CD4-positive, alpha-beta T cell (primary cell): ENCODE results near the gene BARHL2. TPM values are rescaled to one million over a fixed set of nuclear protein-coding genes. Genes with fewer than 3 reads are reported as not detected.

Experiments used
- ATAC-seq: fragments of 200-7000 bp; cut with Tn5 transposase; one replicate; pipeline ENCODE4 v1.10.0; 2022; ENCODE audit warnings: mild to moderate bottlenecking; ENCODE audit not compliant: poor library complexity
- CTCF ChIA-PET: fragments of 350-600 bp; sonication (Branson Sonifier 250); formaldehyde crosslinking; loops from one replicate; lab custom pipeline; 2021; ENCODE audit warnings: antibody characterized with exemption, inconsistent platforms; lab: Charles Lee
- POLR2A ChIA-PET: fragments of 350-600 bp; sonication (Branson Sonifier 250); formaldehyde crosslinking; loops from one replicate; lab custom pipeline; 2021; ENCODE audit warnings: antibody characterized with exemption, inconsistent platforms; lab: Charles Lee
- DNase-seq, 14 experiments: peaks; one replicate each; pipeline ENCODE4 v3.0.0-alpha.2; 2013 to 2020; ENCODE audit warnings: mixed read lengths in 2 of 14
- H3K27ac ChIP-seq, 2 donors: one replicate each; pipeline versions ENCODE4 v1.5.1 to v1.7.0; 2013; ENCODE audit warnings: low read length in 2 of 2, low read depth in 1 of 2, mild to moderate bottlenecking in 1 of 2
- H3K27me3 ChIP-seq, 2 experiments: 1 replicate in 1 of 2; 2 replicates in 1 of 2; pipeline versions ENCODE4 v1.6.1 to v1.7.0; 2013; ENCODE audit warnings: low read length in 2 of 2, control low read depth in 1 of 2, mild to moderate bottlenecking in 1 of 2, moderate library complexity in 1 of 2; ENCODE audit not compliant: insufficient read depth in 2 of 2, control insufficient read depth in 1 of 2
- H3K36me3 ChIP-seq: one replicate; pipeline ENCODE4 v1.6.1; 2013; ENCODE audit warnings: low read length, control low read depth; ENCODE audit not compliant: insufficient read depth
- H3K4me1 ChIP-seq: one replicate; pipeline ENCODE4 v1.6.1; 2013; ENCODE audit warnings: low read length, control low read depth; ENCODE audit not compliant: insufficient read depth
- H3K4me3 ChIP-seq: one replicate; pipeline ENCODE4 v1.5.1; 2013; ENCODE audit warnings: mild to moderate bottlenecking, low read length, moderate library complexity
- H3K9me3 ChIP-seq, 2 experiments: 1 replicate in 1 of 2; 2 replicates in 1 of 2; pipeline versions ENCODE4 v1.6.1 to v1.7.0; 2013; ENCODE audit warnings: low read length in 2 of 2, mild to moderate bottlenecking in 2 of 2, control low read depth in 1 of 2, moderate library complexity in 1 of 2; ENCODE audit not compliant: control insufficient read depth in 1 of 2, insufficient read depth in 1 of 2
- H3K27ac Mint-ChIP-seq: one replicate; pipeline ENCODE4 v1.8.0; 2020; ENCODE audit warnings: mixed read lengths
- H3K27me3 Mint-ChIP-seq: one replicate; pipeline ENCODE4 v1.8.0; 2021; ENCODE audit warnings: mixed read lengths
- H3K36me3 Mint-ChIP-seq: one replicate; pipeline ENCODE4 v1.8.0; 2021; ENCODE audit warnings: low read depth, mixed read lengths
- H3K4me1 Mint-ChIP-seq: one replicate; pipeline ENCODE4 v1.8.0; 2021; ENCODE audit warnings: low read depth, mixed read lengths
- H3K4me3 Mint-ChIP-seq: one replicate; pipeline ENCODE4 v1.8.0; 2020; ENCODE audit warnings: mild to moderate bottlenecking, mixed read lengths
- H3K9me3 Mint-ChIP-seq: one replicate; pipeline ENCODE4 v1.8.0; 2020; ENCODE audit warnings: mixed read lengths
- intact Hi-C, 2 experiments: fragments of 100-400 bp; cut with DNase I in 1 of 2; cut with micrococcal nuclease in 1 of 2; formaldehyde crosslinking; loops; one replicate each; pipeline versions ENCODE4 v1.15.1 to v1.9.0; 2023 to 2025; cut with DNase I, micrococcal nuclease
- total RNA-seq, 174 experiments: library from RNA in 2 of 174; stranded (reverse) in 2 of 174; gene quantifications; one replicate each; pipeline ENCODE4 v1.2.3 and lab custom pipeline; 2021 to 2026
- TF ChIP-seq, protein P1 (sequence below): fragments of 200-600 bp; IDR thresholded peaks from one replicate; pipeline ENCODE4 v1.8.0; 2022; ENCODE audit warnings: antibody characterized with exemption, mild to moderate bottlenecking

BARHL2 gene
- total RNA-seq, 2 experiments from 2014 or later: not detected

DNA sequence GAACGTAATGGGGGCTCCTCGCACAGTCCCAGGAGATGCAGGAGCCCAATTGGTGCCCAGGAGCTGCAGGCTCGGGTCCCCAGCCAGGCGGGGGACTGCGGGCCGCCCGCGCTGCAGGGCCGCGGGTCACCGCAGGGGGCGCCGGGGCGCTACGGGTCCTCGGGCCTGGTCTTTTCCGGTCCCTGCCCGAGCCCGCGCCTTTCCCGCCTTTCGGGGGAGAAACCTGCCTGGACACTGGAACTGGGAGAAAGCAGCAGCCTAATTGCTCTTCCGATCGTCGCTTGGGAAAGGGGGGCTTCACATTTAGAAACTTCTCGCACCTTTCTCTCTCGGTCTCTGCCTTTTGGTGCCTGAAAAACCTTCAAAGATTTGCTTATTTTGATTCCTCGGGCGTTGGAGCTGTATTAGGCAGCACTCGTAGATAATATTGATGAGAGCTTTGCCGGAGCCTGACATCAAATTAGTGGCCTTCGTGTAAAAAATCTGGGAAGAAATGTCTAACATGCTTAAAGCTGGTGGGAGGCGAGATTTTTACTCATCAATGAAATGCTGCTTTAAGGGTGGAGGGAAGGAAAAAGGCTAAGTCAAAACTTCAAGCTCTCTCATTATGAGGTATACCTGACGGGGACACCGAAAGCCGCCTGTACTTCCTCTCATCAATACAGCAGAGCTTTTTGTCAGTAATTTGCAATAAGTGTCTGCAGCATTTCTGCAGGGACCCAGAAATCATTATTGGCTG, 12.6 kb upstream of the BARHL2 start:
- H3K36me3 Mint-ChIP-seq: no peaks in the 10 kb centered on the region
- Histone ChIP-seq H3K4me1 (peaks cover 53% of the 10 kb centered on the region), H3K36me3 (no peaks in the 10 kb centered on the region), H3K4me3 (peak overlapping the region; percentile 22), H3K27ac (no peak overlapping the region), H3K27me3 (peaks cover 70 to 100% of the 10 kb centered on the region in 2 experiments), H3K9me3 (peaks cover 9 to 43% of the 10 kb centered on the region in 2 experiments)
- no peak overlapping the region for H3K27ac Mint-ChIP-seq
- H3K9me3 Mint-ChIP-seq: peaks cover 8% of the 10 kb centered on the region
- intact Hi-C loops: loop anchor here (2.0 to 10.0 kb wide), 4 partner anchors 19 to 235 kb away; no protein-coding TSS in a partner anchor
- POLR2A ChIA-PET: interaction anchor here (0.8 to 1.2 kb wide), 4 partner anchors 8 to 1588 kb away, joined by 3 to 4 read pairs (median 3); no protein-coding TSS in a partner anchor
- TF ChIP-seq, protein P1, sequence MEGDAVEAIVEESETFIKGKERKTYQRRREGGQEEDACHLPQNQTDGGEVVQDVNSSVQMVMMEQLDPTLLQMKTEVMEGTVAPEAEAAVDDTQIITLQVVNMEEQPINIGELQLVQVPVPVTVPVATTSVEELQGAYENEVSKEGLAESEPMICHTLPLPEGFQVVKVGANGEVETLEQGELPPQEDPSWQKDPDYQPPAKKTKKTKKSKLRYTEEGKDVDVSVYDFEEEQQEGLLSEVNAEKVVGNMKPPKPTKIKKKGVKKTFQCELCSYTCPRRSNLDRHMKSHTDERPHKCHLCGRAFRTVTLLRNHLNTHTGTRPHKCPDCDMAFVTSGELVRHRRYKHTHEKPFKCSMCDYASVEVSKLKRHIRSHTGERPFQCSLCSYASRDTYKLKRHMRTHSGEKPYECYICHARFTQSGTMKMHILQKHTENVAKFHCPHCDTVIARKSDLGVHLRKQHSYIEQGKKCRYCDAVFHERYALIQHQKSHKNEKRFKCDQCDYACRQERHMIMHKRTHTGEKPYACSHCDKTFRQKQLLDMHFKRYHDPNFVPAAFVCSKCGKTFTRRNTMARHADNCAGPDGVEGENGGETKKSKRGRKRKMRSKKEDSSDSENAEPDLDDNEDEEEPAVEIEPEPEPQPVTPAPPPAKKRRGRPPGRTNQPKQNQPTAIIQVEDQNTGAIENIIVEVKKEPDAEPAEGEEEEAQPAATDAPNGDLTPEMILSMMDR: peak; percentile 34
- H3K4me3 Mint-ChIP-seq: peak overlapping the region; percentile 64
- H3K4me1 Mint-ChIP-seq: peaks cover 52% of the 10 kb centered on the region
- peaks cover 99% of the 10 kb centered on the region for H3K27me3 Mint-ChIP-seq
- DNase-seq: no peak
- ATAC-seq: no peak
- CTCF ChIA-PET: no interaction called here

DNA sequence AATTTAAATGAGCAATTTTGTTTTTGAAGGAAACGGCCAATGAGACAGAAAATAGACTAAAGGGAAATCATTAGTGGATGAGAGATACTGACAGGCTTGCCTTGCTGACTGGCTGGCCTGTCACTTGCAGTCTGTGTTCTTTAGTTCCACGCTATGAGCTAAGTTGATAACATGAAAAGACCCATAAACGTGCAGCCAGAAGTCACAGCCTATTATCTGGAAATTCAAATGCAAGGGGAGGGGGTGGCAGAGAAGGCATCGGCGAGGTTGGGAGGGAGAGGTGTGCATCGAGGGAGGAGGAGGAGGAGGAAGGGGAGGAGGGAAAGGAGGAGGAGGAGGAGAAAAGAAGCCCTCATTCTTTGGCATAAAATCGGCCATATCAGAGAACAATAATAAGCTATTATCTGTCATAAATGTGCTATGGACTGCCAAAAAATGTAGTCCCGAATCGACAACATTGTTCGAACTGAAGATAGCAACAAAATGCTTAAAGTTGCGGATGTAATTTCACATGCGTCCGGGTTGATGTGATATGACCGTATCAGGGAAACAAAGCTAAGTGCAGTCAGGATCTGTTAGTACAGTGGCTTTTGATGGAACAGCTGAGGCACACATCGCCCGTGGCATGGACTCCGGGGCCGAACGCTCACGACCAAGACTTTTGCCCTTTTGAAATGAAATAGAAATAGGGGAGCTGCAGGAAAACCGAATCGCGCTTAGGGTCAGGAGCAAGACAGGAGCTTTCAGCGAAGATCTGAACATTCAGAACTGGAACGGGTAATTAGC, 11.6 kb upstream of the BARHL2 start:
- Mint-ChIP-seq H3K4me1 (peaks cover 58% of the 10 kb centered on the region), H3K9me3 (peaks cover 8% of the 10 kb centered on the region), H3K36me3 (no peaks in the 10 kb centered on the region), H3K4me3 (peak overlapping the region; percentile 50), H3K27me3 (peaks cover 99% of the 10 kb centered on the region), H3K27ac (no peak overlapping the region)
- intact Hi-C loops: loop anchor here (5.0 to 10.0 kb wide), 3 partner anchors 106 to 236 kb away; no protein-coding TSS in a partner anchor
- Histone ChIP-seq H3K27ac (no peak overlapping the region), H3K4me3 (no peak overlapping the region), H3K36me3 (no peaks in the 10 kb centered on the region), H3K4me1 (peaks cover 63% of the 10 kb centered on the region), H3K9me3 (peaks cover 9 to 52% of the 10 kb centered on the region in 2 experiments), H3K27me3 (peaks cover 80 to 100% of the 10 kb centered on the region in 2 experiments)
- DNase-seq: no peak
- CTCF ChIA-PET: no interaction called here
- POLR2A ChIA-PET: interaction anchor here (0.5 to 1.2 kb wide), 3 partner anchors 12 to 151 kb away, joined by 3 read pairs; no protein-coding TSS in a partner anchor
- ATAC-seq: no peak
- TF ChIP-seq, protein P1: no peak

DNA sequence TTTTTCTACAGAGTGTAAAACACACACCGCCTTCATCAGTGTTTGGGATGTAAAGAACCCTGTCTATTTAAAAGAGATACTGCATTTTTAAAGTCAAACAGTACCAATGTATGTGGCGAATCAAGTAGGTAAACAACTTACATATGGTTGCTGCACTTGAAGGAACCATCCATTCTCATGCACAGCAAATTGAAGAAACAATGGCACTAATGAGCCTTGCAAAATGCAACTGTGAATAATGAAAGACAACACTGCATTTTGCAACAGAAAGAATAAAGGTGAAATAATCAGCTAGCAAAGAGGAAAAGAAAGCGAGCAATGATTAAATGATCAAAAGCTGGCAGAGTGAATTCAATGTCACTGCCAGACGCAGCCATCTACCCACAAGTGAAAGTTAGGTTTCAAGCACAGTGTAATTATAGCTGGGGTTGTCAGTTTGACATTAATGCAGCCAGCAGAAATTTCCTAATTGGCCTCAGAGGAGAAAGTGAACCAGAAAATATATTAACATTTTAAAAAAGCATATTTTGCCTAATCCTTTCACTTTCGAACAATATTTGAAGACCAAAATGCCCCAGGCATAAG, 10.9 kb upstream of the BARHL2 start:
- peaks cover 64% of the 10 kb centered on the region for H3K4me1 Mint-ChIP-seq
- no peak for DNase-seq
- Histone ChIP-seq H3K27me3 (peaks cover 87 to 100% of the 10 kb centered on the region in 2 experiments), H3K36me3 (no peaks in the 10 kb centered on the region), H3K4me3 (no peak overlapping the region), H3K9me3 (peaks cover 9 to 57% of the 10 kb centered on the region in 2 experiments), H3K27ac (no peak overlapping the region), H3K4me1 (peaks cover 69% of the 10 kb centered on the region)
- peaks cover 8% of the 10 kb centered on the region for H3K9me3 Mint-ChIP-seq
- no peak for ATAC-seq
- intact Hi-C loops: loop anchor here (5.0 to 10.0 kb wide), 3 partner anchors 107 to 237 kb away; no protein-coding TSS in a partner anchor
- H3K27ac Mint-ChIP-seq: no peak overlapping the region
- peaks cover 99% of the 10 kb centered on the region for H3K27me3 Mint-ChIP-seq
- no peaks in the 10 kb centered on the region for H3K36me3 Mint-ChIP-seq
- ChIA-PET CTCF (no interaction called here), POLR2A (interaction anchor here (0.5 to 1.2 kb wide), 3 partner anchors 12 to 150 kb away, joined by 3 read pairs; no protein-coding TSS in a partner anchor)
- TF ChIP-seq, protein P1: no peak
- H3K4me3 Mint-ChIP-seq: no peak overlapping the region
